ENCODE measurements around the gene BCOR. TPM values are rescaled to one million over a fixed set of nuclear protein-coding genes. Genes with fewer than 3 reads are reported as not detected.

BCOR gene
- total and polyA plus RNA-seq, 9 of the 15 experiments (the other 6 are each of a cell fraction or from before 2014, with no cell fraction given): 27.5 to 113 (median 37.6) TPM

GRCh38 chrX:40103565-40104323, 6.0 kb upstream of the BCOR start (continued):
- TF ChIP-seq FOXP4 (CRISPR knock-in tag; IDR thresholded peaks at IDR 0.05; ENCODE audit: borderline replicate concordance) (no peak), ELK3 (CRISPR knock-in tag; IDR thresholded peaks at IDR 0.05) (no peak), MTA1 (IDR thresholded peaks at IDR 0.05; ENCODE audit: borderline replicate concordance) (peak; percentile 87; the same call in 1 of the 2 replicates), BRD9 (IDR thresholded peaks at IDR 0.05; ENCODE audit: low read depth, partially characterized antibody) (peak; percentile 78), CHCHD3 (CRISPR knock-in tag; IDR thresholded peaks at IDR 0.05) (no peak), SNIP1 (IDR thresholded peaks at IDR 0.05; ENCODE audit: low read depth) (no peak), ZNF449 (CRISPR knock-in tag; IDR thresholded peaks at IDR 0.05) (no peak), MLX (CRISPR knock-in tag; conservative IDR thresholded peaks at IDR 0.05) (no peak), RFX1 (IDR thresholded peaks at IDR 0.05) (no peak), VEZF1 (CRISPR knock-in tag; IDR thresholded peaks at IDR 0.05) (peak; percentile 69; the same call in 1 of the 2 replicates)
